Measurements from ENCODE around the gene ZCCHC24.

DNA sequence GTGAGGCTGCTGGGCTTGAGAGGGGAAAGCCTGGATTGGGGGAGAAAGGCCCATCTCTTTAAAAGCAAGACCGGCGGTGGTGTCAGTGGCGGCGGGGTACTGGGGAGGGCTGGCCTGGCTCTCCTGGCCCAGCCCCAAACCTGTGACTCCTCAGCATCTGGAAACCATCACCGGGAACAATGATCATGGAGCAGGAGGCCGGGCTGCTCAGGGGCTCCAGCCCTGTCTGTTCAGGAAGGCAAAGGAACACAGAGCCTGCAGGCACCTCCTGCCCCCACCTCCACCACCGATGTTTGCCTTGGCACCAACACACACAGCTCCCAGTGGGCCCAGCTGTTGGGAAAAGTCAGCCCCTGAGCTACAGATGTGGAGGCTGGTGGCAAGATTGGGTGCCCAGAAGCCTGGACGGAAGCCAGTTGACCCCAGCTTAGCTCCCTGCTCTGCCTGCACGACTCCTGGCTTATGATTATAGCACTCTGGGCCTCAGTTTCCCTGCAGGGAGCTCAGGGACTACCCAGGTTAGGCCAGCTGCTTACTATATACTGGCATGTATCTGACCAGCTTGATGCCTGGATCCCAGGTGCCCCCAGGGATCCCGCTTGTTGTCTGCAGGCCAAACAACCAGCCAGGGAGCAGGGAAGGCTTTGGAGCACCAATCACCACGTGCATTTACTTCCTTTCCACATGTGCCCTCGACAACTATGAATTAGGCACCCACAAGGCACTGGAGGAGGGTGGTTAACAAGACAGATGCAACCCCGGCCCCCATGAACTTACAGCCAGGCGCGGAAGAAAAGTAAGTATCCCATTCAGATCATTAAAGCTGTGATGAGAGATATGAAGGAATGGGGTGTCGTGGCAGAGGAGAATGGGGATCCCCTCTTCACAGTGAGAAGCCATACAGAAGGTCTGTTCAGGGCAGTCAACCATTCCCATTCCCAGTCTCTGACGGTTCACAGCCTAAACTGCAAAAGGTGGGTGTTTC lies 37.3 kb downstream of the ZCCHC24 start:
- no peak for TF ChIP-seq POLR2A (IDR thresholded peaks at IDR 0.05; ENCODE audit: low read depth)
- TF ChIP-seq, protein P1, sequence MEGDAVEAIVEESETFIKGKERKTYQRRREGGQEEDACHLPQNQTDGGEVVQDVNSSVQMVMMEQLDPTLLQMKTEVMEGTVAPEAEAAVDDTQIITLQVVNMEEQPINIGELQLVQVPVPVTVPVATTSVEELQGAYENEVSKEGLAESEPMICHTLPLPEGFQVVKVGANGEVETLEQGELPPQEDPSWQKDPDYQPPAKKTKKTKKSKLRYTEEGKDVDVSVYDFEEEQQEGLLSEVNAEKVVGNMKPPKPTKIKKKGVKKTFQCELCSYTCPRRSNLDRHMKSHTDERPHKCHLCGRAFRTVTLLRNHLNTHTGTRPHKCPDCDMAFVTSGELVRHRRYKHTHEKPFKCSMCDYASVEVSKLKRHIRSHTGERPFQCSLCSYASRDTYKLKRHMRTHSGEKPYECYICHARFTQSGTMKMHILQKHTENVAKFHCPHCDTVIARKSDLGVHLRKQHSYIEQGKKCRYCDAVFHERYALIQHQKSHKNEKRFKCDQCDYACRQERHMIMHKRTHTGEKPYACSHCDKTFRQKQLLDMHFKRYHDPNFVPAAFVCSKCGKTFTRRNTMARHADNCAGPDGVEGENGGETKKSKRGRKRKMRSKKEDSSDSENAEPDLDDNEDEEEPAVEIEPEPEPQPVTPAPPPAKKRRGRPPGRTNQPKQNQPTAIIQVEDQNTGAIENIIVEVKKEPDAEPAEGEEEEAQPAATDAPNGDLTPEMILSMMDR (IDR thresholded peaks at IDR 0.05) = no peak
- TF ChIP-seq POLR2AphosphoS5 (IDR thresholded peaks at IDR 0.05) = peak; percentile 69 to 82

Measured in esophagus muscularis mucosa (tissue), 3 donors.